ENCODE data around the gene MRTFA.

- TF ChIP-seq CTCF (IDR thresholded peaks at IDR 0.05): no peak
- no peak for TF ChIP-seq POLR2A (IDR thresholded peaks at IDR 0.05)
These were observed 30.8 kb downstream of the MRTFA start for GRCh38 chr22:40605761-40606160.

All from esophagus squamous epithelium (tissue), 4 donors.